Frontal cortex (tissue), 4 donors: ENCODE data around the gene FAAH. TPM values are rescaled to one million over a fixed set of nuclear protein-coding genes. Genes with fewer than 3 reads are reported as not detected.
"Not testable (repeated sequence)": the region's sequence is repeated elsewhere in the genome, so short reads cannot be mapped to it uniquely, and the experiment has no call there.

ENCODE experiments used
- DNase-seq, 2 donors: peaks; one replicate each; pipeline ENCODE4 v3.0.0; 2012; ENCODE audit warnings: low spot score in 2 of 2
- FAIRE-seq: peaks from 2 replicates; lab custom pipeline; 2012; peaks lifted over from hg19 to GRCh38; lab: Jason Lieb, UNC
- total RNA-seq: library from RNA; depleted of rRNA; stranded (reverse); fragments of >200 nt; gene quantifications from one replicate; pipeline ENCODE4 v1.2.3, GENCODE V29; 2014
- donor health status: control.
- donor health status: control.
- donor health status: control.

Gene FAAH
- total RNA-seq: 19.6 TPM

DNA sequence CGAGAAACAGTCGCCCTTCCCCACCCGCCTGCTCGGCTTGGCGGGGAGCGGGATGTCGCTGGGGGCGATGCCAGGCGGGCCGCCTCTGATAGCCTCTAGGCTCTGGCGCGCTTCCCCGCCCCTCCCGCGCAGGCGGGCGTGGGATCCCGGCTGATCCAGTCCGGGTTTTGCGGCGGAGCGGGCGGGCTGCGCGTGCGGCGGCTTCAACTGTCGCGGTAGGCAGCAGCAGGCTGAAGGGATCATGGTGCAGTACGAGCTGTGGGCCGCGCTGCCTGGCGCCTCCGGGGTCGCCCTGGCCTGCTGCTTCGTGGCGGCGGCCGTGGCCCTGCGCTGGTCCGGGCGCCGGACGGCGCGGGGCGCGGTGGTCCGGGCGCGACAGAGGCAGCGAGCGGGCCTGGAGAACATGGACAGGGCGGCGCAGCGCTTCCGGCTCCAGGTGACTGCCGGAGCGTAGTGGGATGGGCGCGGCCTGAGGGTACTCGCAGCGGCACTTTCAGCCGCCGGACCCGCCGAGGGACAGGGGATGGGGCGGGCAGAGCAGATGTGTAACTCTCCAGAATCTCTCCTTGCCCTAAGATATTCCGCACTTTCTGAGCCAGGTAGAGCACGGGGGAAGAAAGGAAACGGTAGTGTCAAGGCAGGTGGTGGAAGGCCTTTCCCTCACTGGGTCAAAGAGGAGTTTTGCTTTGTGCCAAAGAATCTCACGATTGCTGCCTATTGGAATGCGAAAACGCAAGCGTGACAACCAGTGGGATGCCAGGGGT lies at the start of gene FAAH:
Gene FAAH (plus strand): TSS at position 210 of the 764 bp plus-strand sequence. CDS start 32 bp downstream, at position 242.
- no peak for FAIRE-seq

GRCh38 chr1:46344481-46344880 lies 49.6 kb upstream of the FAAH start:
- no peak for FAIRE-seq
- no peak for DNase-seq

More for the DNA sequence above, at the start of gene FAAH:
- DNase-seq: peak; percentile 79 to 83

- DNase-seq (no peak), FAIRE-seq (no peak)
These were observed 48.8 kb upstream of the FAAH start for GRCh38 chr1:46345281-46345680.

GRCh38 chr1:46352363-46352762 lies 41.8 kb upstream of the FAAH start:
- DNase-seq (no peak), FAIRE-seq (no peak)

DNA sequence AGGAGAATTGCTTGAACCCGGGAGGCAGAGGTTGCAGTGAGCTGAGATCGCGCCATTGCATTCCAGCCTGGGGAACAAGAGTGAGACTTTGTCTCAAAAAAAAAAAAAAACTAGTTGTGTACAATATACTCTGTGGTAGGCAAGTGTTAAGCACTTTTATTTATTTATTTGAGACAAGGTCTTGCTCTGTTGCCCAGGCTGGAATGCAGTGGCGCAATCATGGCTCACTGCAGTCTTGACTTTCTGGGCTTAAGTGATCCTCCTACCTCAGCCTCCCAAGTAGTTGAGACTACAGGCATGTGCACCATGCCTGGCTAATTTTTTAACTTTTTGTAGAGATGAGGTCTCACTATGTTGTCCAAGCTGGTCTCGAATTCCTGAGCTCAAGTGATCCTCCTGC lies 38.2 kb upstream of the FAAH start:
- DNase-seq: not testable (repeated sequence)

DNA sequence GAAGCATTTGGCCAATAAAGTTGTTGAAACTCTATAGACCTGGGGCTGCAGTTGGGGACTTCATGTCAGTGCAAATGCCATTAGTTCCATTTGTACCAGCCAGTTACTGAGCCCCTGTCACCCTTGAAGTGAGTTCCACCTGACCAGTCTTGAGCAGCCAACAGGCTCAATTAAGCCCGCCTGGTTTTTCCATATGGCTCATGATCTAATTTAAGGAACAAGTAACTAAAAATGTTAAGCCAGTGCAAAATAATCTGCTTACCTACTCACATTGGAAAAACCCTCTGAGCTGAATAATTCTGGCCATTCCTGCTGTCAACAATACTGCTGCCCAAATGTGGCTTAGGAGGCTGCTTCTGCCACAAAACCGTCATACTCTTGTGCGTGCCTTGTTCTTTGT lies 32.0 kb upstream of the FAAH start:
- FAIRE-seq: no peak
- no peak for DNase-seq

More for the DNA sequence above, 38.2 kb upstream of the FAAH start:
- not testable (repeated sequence) for FAIRE-seq

DNA sequence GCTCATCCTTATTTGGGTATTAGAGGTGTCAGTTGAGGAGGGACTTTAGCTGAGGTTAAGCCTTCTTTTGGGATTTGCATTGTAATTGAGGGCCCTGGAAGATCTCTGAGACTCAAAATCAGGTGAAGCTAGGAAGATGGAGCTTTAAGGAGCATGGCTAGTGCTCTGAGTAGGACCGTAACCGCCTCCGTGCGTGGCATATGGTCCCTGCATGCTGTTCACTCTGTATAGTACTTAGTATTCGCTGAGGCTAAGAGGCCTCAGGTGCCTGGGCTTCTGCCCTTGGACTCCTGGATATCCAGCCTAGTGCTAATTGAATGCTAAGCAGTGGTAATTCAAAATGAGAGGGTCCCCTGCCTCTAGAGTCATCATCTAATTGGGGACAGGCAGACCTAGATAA lies 31.0 kb upstream of the FAAH start:
- no peak for DNase-seq
- FAIRE-seq: no peak

DNA sequence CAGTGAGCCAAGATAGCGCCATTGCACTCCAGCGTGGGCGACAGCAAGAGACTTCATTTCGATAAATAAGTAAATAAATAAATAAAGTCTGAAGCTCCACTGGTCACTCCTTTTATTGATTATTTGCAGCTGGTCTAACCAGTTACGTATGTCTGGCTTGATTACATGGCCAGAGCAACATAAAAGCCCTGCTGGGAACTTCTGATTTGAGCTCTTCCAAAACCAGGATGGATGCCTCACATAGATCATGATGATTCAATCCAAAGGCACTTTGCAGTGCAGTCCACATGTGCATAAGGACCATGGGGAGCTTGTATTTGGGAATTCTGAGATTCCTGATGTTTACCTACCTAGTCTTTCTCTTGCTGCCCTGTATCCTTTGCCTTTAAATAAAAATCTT lies 29.5 kb upstream of the FAAH start:
- DNase-seq: no peak

DNA sequence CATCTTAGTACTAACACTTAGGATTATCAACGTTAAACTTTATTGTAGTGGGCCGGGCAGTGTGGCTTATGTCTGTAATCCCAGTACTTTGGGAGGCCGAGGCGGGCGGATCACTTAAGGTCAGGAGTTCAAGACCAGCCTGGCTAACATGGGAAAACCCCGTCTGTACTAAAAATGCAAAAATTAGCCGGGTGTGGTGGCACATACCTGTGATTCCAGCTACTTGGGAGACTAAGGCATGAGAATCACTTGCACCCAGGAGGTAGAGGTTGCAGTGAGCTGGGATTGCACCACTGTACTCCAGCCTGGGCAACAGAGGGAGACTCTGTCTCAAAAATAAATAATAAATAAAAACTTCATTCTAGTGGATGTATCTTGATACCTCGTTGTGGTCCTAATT lies 28.3 kb upstream of the FAAH start:
- FAIRE-seq, DNase-seq: not testable (repeated sequence)

More for the DNA sequence above, 29.5 kb upstream of the FAAH start:
- FAIRE-seq: no peak

GRCh38 chr1:46367072-46367471 lies 27.0 kb upstream of the FAAH start:
- no peak for FAIRE-seq
- DNase-seq: no peak

DNA sequence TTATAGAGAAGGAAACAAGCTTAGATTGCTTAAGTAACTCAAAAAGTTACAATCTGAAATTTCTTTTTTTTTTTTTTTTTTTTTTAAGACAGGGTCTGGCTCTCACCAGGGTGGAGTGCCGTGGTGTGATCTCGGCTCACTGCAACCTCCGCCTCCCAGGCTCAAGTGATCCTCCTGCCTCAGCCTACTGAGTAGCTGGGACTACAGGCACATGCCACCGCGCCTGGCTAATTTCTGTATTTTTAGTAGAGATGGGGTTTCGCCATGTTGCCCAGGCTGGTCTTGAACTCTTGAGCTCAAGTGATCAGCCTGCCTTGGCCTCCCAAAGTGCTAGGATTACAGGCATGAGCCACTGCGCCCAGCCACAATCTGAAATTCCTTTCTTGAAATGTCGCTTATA lies 26.4 kb upstream of the FAAH start:
- not testable (repeated sequence) for DNase-seq, FAIRE-seq

- FAIRE-seq (no peak), DNase-seq (no peak)
These were observed 25.3 kb upstream of the FAAH start for GRCh38 chr1:46368791-46369190.

GRCh38 chr1:46369542-46370213 lies 24.4 kb upstream of the FAAH start:
- no peak for FAIRE-seq
- no peak for DNase-seq

- FAIRE-seq (no peak), DNase-seq (no peak)
These were observed 23.9 kb upstream of the FAAH start for GRCh38 chr1:46370214-46370633.

- DNase-seq (no peak), FAIRE-seq (no peak)
These were observed 21.7 kb upstream of the FAAH start for GRCh38 chr1:46372431-46372830.

- FAIRE-seq: no peak
These were observed 14.1 kb upstream of the FAAH start for GRCh38 chr1:46379996-46380395.

GRCh38 chr1:46380508-46380907 lies 13.6 kb upstream of the FAAH start:
- DNase-seq (no peak), FAIRE-seq (no peak)

More at GRCh38 chr1:46379996-46380395, 14.1 kb upstream of the FAAH start:
- no peak for DNase-seq

DNA sequence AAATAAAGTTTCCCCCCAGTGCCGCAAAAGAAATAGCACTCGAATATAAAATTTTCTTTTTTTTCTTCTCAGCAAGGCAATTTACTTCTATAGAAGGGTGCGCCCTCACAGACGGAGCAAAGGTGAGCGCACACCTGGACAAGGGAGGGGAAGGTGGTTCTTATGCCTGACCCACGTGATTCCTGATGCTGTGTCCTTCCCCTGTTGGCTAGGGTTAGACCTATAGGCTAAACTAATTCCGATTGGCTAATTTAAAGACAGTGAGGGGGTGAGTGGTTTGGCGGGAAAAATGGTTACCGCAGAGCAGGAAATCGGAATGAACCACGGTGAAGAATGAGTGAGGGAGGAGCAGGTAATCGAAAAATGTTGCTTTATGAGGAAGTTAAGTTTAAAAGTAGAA lies 607 bp upstream of the FAAH start:
- DNase-seq (peak in 1 of 2 donors; percentile 4), FAIRE-seq (no peak)

- DNase-seq (peak in 1 of 2 donors; percentile 25), FAIRE-seq (no peak)
These were observed 852 bp downstream of the FAAH start for GRCh38 chr1:46394872-46395465.

- FAIRE-seq (no peak), DNase-seq (peak in 1 of 2 donors; percentile 2)
These were observed 2.6 kb downstream of the FAAH start for GRCh38 chr1:46396441-46397398.
